Smooth muscle cell (in vitro differentiated cells): ENCODE measurements around the gene FMNL2. TPM values are rescaled to one million over a fixed set of nuclear protein-coding genes. Genes with fewer than 3 reads are reported as not detected.

ENCODE experiments used
- DNase-seq: peaks from one replicate; lab custom pipeline; 2025; ENCODE audit not compliant: unreplicated experiment; lab: John Stamatoyannopoulos, UW
- H2AFZ ChIP-seq: fragments of 200-600 bp; sonication (generic); 2 replicates; pipeline ENCODE4 v1.6.0; 2016; ENCODE audit warnings: antibody characterized with exemption, low read depth, mild to moderate bottlenecking
- H3F3A ChIP-seq: fragments of 200-600 bp; sonication (generic); 2 replicates; pipeline ENCODE4 v1.6.0; 2017; ENCODE audit warnings: antibody characterized with exemption, low read depth
- H3K27ac ChIP-seq: fragments of 200-600 bp; sonication (generic); 2 replicates; pipeline ENCODE4 v1.5.1; 2016; ENCODE audit warnings: low read depth, mild to moderate bottlenecking
- H3K27me3 ChIP-seq: fragments of 200-600 bp; sonication (generic); 2 replicates; pipeline ENCODE4 v1.6.1; 2016; ENCODE audit warnings: low read depth, mild to moderate bottlenecking
- H3K36me3 ChIP-seq: fragments of 200-600 bp; sonication (generic); 2 replicates; pipeline ENCODE4 v1.5.1; 2016; ENCODE audit warnings: low read depth
- H3K4me1 ChIP-seq: fragments of 200-600 bp; sonication (generic); 2 replicates; pipeline ENCODE4 v1.5.1; 2016; ENCODE audit warnings: low read depth
- H3K4me2 ChIP-seq: fragments of 200-600 bp; sonication (generic); 2 replicates; pipeline ENCODE4 v1.6.0; 2016; ENCODE audit warnings: mild to moderate bottlenecking
- H3K4me3 ChIP-seq: fragments of 200-600 bp; sonication (generic); 2 replicates; pipeline ENCODE4 v1.5.1; 2016; ENCODE audit warnings: mild to moderate bottlenecking
- H3K79me2 ChIP-seq: fragments of 200-600 bp; sonication (generic); 2 replicates; pipeline ENCODE4 v1.6.0; 2016; ENCODE audit warnings: low read depth, mild to moderate bottlenecking
- H3K9ac ChIP-seq: fragments of 200-600 bp; sonication (generic); 2 replicates; pipeline ENCODE4 v1.6.0; 2016; ENCODE audit warnings: low read depth
- H3K9me3 ChIP-seq: fragments of 200-600 bp; sonication (generic); replicated peaks from 2 replicates; pipeline ENCODE4 v1.5.1; 2016; ENCODE audit warnings: low read depth
- H4K20me1 ChIP-seq: fragments of 200-600 bp; sonication (generic); 2 replicates; pipeline ENCODE4 v1.6.0; 2016; ENCODE audit warnings: low read depth
- WGBS: methylation state at CpG from one replicate; pipeline ENCODE4 v1.1.7; 2016; ENCODE audit warnings: low lambda C conversion rate; 5-methylcytosine and 5-hydroxymethylcytosine counted together
- polyA plus RNA-seq: library from polyadenylated mRNA; unstranded; fragments of >200 nt; fragmentation: Nextera tagmentation; extraction: Ambion mirVana; gene quantifications from 2 replicates; pipeline ENCODE4 v1.2.1, GENCODE V29; 2016
- total RNA-seq: library from RNA; depleted of rRNA; stranded (reverse); fragments of >200 nt; gene quantifications from 2 replicates; pipeline ENCODE4 v1.2.3, GENCODE V29; 2014
- TF ChIP-seq, protein P1 (sequence below): fragments of 200-600 bp; sonication (generic); IDR thresholded peaks from 2 replicates; pipeline ENCODE4 v1.5.1; 2017; ENCODE audit warnings: borderline replicate concordance, mild to moderate bottlenecking, antibody characterized with exemption; ENCODE audit not compliant: insufficient read depth, poor library complexity, severe bottlenecking

The FMNL2 gene
- total and polyA plus RNA-seq, 2 experiments from 2014 or later, result 7.4 to 37.3 TPM

DNA sequence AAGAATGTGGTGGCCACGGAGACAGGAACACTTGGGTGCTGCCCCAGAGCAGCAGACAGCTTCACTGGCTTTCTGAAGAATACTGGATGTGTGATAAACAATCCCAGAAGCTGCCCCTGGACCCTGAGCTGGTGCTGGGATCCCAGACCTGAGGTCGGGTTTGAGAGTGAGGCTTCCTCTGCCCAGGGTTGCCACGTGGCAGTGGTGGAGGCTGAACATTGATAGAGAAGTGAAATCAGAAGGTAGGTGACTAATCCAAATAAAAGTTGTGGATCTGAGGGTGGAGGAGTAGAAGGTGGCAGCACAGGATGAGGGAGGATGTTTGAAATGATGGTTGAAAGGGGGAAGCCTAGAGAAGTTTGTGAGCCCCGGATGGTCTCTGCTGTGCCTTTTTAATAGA lies 64.0 kb downstream of the FMNL2 start:
- Histone ChIP-seq H3K4me2 (no peak overlapping the region), H3K9me3 (no peaks in the 10 kb centered on the region), H3K4me3 (no peak overlapping the region), H3K9ac (no peak overlapping the region), H3K27me3 (no peaks in the 10 kb centered on the region), H3K27ac (no peak overlapping the region), H4K20me1 (peaks cover 81% of the 10 kb centered on the region), H3K79me2 (peaks cover 75% of the 10 kb centered on the region), H2AFZ (no peak overlapping the region), H3F3A (no peaks in the 10 kb centered on the region), H3K4me1 (peaks cover 22% of the 10 kb centered on the region), H3K36me3 (no peaks in the 10 kb centered on the region)
- TF ChIP-seq, protein P1, sequence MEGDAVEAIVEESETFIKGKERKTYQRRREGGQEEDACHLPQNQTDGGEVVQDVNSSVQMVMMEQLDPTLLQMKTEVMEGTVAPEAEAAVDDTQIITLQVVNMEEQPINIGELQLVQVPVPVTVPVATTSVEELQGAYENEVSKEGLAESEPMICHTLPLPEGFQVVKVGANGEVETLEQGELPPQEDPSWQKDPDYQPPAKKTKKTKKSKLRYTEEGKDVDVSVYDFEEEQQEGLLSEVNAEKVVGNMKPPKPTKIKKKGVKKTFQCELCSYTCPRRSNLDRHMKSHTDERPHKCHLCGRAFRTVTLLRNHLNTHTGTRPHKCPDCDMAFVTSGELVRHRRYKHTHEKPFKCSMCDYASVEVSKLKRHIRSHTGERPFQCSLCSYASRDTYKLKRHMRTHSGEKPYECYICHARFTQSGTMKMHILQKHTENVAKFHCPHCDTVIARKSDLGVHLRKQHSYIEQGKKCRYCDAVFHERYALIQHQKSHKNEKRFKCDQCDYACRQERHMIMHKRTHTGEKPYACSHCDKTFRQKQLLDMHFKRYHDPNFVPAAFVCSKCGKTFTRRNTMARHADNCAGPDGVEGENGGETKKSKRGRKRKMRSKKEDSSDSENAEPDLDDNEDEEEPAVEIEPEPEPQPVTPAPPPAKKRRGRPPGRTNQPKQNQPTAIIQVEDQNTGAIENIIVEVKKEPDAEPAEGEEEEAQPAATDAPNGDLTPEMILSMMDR, result no peak
- DNase-seq, result no peak
- WGBS, result 91% methylated on average over 4 of the region's 4 CpGs

DNA sequence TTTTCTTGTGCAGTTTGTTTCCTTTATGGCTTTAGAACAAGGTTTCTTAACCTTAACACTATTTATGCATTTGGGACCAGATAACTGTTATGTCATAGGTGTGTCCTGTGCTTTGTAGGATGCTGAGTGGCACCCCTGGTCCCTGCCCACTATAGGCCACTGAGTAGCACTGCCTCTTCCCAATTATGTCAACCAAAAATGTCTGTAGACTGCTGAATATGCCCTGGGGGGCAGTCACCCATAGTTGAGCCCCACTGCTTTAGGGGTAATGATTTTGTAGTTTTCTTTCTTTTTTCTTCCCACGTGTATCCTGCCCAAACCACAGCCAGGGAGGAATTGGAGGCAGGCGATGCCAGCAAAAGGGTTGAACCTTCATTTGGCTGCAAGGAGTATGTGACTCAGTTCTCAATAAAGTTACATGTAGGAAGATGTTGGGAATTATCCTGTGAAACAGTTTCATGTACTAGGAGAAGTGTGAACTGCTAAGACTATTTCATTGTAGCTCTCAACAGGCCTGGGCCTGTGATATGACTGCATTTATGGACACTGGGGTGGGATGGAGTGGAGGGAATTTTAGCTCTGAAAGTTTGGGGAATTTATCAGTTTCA lies 65.7 kb downstream of the FMNL2 start:
- no peak overlapping the region for H2AFZ ChIP-seq
- H3K36me3 ChIP-seq, result no peaks in the 10 kb centered on the region
- no peaks in the 10 kb centered on the region for H3F3A ChIP-seq
- no peak overlapping the region for H3K27ac ChIP-seq
- H3K4me1 ChIP-seq, result peaks cover 6% of the 10 kb centered on the region
- H3K4me3 ChIP-seq, result no peak overlapping the region
- H3K4me2 ChIP-seq, result no peak overlapping the region
- no peak for DNase-seq
- H4K20me1 ChIP-seq, result peaks cover 76% of the 10 kb centered on the region
- no peaks in the 10 kb centered on the region for H3K27me3 ChIP-seq
- H3K9me3 ChIP-seq, result no peaks in the 10 kb centered on the region
- H3K9ac ChIP-seq, result no peak overlapping the region
- H3K79me2 ChIP-seq, result peaks cover 89% of the 10 kb centered on the region
- WGBS, result 88% methylated on average over 2 of the region's 2 CpGs
- TF ChIP-seq, protein P1, result no peak

GRCh38 chr2:152402780-152403759 lies 68.1 kb downstream of the FMNL2 start:
- H3F3A ChIP-seq, result no peaks in the 10 kb centered on the region
- peaks cover 58% of the 10 kb centered on the region for H4K20me1 ChIP-seq
- H3K79me2 ChIP-seq, result peaks cover 94% of the 10 kb centered on the region
- WGBS, result 76% methylated on average over 12 of the region's 12 CpGs
- no peaks in the 10 kb centered on the region for H3K36me3 ChIP-seq
- no peaks in the 10 kb centered on the region for H3K9me3 ChIP-seq
- no peaks in the 10 kb centered on the region for H3K27me3 ChIP-seq
- H2AFZ ChIP-seq, result no peak overlapping the region
- no peak overlapping the region for H3K4me3 ChIP-seq
- no peak overlapping the region for H3K4me2 ChIP-seq
- no peak for DNase-seq
- peaks cover 18% of the 10 kb centered on the region for H3K4me1 ChIP-seq
- no peak overlapping the region for H3K27ac ChIP-seq
- H3K9ac ChIP-seq, result no peak overlapping the region
- TF ChIP-seq, protein P1, result no peak
